Measurements from ENCODE around the gene RASD2.

The RASD2 gene

DNA sequence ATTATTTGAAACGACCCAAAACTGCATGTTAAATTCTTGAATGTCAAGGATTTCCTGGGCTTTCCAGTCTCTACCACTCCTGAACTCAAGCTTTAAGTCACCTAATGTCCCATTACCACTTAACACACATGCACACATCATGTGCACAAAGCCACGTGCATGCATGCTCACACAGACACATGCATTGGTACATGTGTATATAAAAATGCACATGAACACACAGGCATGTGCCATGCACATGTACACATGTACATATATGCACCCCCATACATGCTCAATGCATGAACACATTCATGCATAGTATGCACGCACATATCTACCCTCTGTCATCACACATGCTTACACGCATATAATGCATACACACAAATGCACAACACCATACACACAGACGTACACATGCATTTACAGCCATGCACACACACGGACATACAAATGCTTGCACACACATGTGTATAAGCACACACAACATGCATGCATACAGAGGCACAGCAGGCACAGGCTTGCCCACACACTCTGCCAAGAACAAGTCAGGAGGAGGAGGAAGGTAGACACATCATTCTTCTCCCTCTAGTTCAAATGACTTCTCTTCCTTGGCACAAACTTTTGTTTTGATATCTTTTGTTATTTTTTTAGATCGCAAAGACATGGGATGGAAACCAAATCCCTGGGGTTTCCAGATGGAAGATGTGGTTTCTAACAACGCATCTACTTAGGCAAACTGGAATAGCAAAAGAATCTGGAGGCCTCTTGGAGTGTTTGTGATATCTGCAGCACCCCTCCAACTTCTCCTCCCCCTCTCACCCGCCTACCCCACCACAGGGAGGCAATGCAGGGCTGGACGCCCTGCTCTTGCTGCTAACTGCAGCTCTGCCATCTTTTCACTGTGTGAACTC, 24.6 kb downstream of the RASD2 start:
- TF ChIP-seq, protein P1, sequence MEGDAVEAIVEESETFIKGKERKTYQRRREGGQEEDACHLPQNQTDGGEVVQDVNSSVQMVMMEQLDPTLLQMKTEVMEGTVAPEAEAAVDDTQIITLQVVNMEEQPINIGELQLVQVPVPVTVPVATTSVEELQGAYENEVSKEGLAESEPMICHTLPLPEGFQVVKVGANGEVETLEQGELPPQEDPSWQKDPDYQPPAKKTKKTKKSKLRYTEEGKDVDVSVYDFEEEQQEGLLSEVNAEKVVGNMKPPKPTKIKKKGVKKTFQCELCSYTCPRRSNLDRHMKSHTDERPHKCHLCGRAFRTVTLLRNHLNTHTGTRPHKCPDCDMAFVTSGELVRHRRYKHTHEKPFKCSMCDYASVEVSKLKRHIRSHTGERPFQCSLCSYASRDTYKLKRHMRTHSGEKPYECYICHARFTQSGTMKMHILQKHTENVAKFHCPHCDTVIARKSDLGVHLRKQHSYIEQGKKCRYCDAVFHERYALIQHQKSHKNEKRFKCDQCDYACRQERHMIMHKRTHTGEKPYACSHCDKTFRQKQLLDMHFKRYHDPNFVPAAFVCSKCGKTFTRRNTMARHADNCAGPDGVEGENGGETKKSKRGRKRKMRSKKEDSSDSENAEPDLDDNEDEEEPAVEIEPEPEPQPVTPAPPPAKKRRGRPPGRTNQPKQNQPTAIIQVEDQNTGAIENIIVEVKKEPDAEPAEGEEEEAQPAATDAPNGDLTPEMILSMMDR (IDR thresholded peaks at IDR 0.05; ENCODE audit: extremely low read depth, missing control alignments) = no peak
- no peak for DNase-seq (ENCODE audit: low spot score)

DNA sequence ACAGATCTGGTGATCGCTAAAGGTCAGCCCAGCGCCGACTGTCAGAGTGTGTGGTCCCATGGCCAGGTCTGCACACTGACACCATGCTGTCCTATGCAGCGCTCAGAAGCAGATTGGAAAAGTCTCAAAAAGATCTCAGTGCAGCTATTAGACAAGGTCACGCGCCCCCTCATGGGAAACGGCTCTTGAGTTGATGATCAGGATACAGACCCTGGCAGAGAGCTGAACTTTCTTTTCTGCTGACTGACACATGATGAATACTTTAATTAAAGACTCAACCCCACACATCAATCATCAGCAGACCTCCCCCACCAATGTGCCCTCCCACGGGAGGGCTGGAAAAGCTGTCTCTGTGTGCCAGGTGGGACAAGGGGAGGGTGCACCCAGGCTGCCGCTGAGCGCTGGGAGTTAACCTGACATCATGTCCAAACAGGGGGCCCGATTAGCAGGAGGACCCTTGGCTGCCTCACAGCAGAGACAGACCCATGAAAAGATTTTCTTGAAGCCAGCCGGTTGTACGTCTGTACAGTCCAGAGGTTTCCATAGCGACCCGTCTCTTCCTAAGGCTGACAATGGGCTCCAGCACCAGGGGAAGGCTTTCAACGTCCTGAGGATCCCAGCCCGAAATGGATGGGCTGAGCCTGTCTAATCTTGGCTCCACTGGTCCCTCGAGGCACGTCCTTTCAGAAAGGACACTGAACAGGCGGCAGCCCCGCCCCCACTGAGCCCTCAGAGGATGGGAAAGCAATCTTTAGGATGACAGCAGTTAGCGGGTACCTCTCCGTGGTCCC, 26.9 kb downstream of the RASD2 start:
- TF ChIP-seq, protein P1 (IDR thresholded peaks at IDR 0.05; ENCODE audit: extremely low read depth, missing control alignments) = no peak
- no peak for DNase-seq (ENCODE audit: low spot score)

DNA sequence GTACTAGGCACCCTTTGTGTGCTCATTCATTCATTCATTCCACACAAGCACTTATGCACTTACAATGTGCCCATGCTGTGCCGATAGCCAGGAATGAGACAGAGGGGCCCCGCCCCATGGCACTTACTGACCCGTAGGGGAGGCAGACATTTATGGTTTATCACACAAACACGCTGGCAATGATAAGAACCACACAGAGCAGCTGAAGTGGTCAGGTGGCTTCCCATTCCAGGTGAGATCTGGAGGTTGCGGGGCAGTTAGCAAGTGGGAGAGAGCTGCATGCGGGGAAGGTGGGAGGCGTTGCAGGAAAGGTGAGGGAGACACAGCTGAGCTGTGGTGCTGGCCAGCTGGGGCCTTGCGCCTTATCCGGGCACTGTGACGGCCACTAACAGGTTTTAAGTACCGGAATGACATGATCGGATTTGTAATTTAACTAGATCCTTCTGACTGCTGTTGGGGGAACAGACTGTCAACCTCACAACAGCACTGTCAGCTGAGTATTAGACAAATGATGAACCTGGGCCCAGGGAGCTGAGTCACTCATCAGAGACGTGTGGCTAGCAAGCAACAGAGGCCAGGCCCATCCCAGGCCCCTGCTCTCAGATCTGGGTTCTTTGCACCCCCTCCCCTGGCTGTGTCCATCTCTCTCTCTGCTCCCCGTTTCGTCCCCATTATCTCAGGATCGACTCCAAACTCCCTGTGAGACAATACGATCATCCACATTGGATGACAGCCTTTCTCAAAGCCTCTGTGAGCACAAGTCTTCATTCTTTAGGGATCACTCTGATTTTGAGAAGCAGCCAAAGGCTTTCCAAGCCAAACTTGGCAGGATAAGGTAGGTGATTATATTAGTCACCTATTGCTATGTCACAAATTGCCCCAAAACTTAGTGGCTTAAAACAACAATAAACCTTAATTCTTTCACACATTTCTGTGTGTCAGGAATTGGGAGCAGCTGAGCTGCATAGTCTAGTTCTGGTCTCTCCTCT, 28.4 kb downstream of the RASD2 start:
- no peak for DNase-seq (ENCODE audit: low spot score)
- TF ChIP-seq, protein P1 (IDR thresholded peaks at IDR 0.05; ENCODE audit: extremely low read depth, missing control alignments) = no peak

DNA sequence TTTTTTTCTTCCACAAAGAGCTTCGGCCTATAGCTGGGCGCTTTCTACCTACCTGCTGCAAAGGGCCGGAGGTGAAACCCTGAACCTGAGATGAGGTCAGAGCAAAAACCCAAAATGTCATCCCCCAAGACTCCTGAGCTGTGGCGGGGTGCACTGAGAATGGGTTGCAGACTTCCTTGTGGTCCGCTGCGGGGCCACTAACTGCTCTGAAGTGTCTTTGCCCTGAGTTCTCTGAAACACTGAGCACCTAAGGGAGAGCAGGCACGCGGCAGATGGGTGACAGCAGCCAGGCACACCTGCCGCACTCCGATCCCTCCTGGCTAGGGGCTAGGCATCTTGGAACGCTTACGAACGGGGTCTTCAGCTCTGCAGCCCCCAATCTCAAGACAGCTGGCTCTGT, 29.3 kb downstream of the RASD2 start:
- TF ChIP-seq, protein P1 (IDR thresholded peaks at IDR 0.05; ENCODE audit: extremely low read depth, missing control alignments) = no peak
- no peak for DNase-seq (ENCODE audit: low spot score)

DNA sequence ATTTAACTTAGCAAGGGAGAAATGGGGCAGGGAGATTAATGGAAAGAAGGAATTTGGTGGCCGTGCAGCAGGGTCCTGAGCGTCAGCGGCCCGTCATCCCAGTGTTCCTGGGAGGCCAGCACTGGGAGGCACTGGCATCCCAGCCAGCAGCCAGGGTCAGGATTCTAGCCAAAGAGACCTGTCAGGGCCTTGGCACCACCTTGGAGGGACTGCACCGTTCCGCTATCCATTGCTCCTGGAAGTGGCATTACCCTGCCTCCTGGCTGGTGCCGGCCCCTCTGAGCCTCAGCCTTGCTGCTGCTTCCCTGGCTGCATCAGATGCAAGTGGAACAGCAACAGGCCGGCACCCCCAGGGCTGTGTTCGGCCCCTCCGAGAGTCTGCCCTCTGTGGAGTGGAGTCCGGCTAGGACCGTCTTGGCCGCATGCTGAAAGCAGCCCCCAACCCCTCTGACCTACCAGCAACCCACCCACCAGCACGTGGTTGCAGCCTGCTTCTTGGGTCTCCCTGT, 30.1 kb downstream of the RASD2 start:
- TF ChIP-seq, protein P1 (IDR thresholded peaks at IDR 0.05; ENCODE audit: extremely low read depth, missing control alignments) = no peak
- DNase-seq (ENCODE audit: low spot score) = no peak

DNA sequence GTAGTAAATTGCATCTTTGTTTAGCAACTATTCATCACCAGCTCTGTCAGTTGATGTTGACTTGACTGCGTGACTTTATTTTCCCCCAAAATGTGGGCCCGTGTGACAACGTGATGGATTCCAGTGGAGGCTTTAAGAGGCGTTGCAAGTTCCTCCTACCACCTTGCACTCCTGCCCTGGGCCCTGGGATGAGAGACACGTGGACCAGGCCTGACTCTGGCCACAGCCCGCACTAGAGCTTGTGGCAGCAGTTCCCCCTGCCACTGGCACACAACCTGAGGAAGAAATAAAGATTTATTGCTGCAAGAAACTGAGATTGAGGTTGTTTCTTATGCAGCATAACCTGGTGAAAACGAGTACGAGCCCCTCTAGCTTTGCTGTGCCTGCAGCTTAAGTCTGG, 31.9 kb downstream of the RASD2 start:
- TF ChIP-seq, protein P1 (IDR thresholded peaks at IDR 0.05; ENCODE audit: extremely low read depth, missing control alignments) = no peak
- DNase-seq (ENCODE audit: low spot score) = no peak

Data from GM20000 (cell line).